Lower leg skin (tissue), 4 donors: Measurements from ENCODE around the gene MFSD2A. TPM values are rescaled to one million over a fixed set of nuclear protein-coding genes. Genes with fewer than 3 reads are reported as not detected.

Experiments used
- DNase-seq, 2 donors: peaks; one replicate each; pipeline ENCODE4 v3.0.0-alpha.2; 2019; ENCODE audit warnings: low spot score in 2 of 2
- H3K4me3 ChIP-seq: fragments of 200-600 bp; sonication (generic); 2 replicates; pipeline ENCODE4 v1.5.1; 2017; ENCODE audit warnings: mild to moderate bottlenecking, low read depth; ENCODE audit not compliant: poor library complexity, severe bottlenecking
- POLR2A ChIP-seq, 2 donors: fragments of 450-650 bp; IDR thresholded peaks; one replicate each; pipeline ENCODE4 v1.6.1; 2016 to 2017; ENCODE audit warnings: antibody characterized with exemption in 2 of 2, mild to moderate bottlenecking in 1 of 2, moderate library complexity in 1 of 2
- WGBS, 2 donors: methylation state at CpG; one replicate each; pipeline ENCODE4 v1.1.5; 2018; 5-methylcytosine and 5-hydroxymethylcytosine counted together
- intact Hi-C: fragments of 100-400 bp; cut with DNase I; formaldehyde crosslinking; loops from one replicate; pipeline ENCODE4 v1.15.0; 2023; ENCODE audit warnings: low total_unique reads
- total RNA-seq, 4 donors: library from RNA; depleted of rRNA; stranded (reverse); fragments of >200 nt; gene quantifications; one replicate each; pipeline ENCODE4 v1.1.0, GENCODE V29; 2016
- TF ChIP-seq, protein P1 (sequence below), 3 donors: fragments of 450-650 bp; IDR thresholded peaks; one replicate each; pipeline ENCODE4 v1.5.1; 2016; ENCODE audit warnings: antibody characterized with exemption in 3 of 3, mild to moderate bottlenecking in 3 of 3, moderate library complexity in 2 of 3

MFSD2A gene
- total RNA-seq, 4 donors from 2014 or later, result 103 to 209 (median 131) TPM

DNA sequence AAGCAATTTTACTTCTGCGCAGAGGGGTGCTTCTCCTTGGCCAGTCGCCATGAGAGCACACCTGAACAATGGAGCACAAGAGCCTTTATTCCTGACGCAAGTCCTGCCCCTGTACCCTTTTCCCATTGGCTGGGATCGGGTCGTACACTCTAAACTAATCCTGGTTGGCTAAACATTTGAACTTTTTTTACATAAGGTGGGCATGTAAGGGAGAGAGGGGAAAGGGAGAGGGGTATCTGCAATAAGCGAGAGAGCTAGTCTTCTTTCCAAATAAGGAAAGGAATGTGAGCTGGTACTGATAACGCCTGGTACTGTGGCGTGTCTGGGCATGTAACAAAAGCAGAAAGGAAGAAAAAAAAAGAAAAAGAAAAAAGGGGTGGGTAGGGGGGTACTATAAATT is 21.8 kb downstream of the MFSD2A start:
- no peak overlapping the region for H3K4me3 ChIP-seq
- TF ChIP-seq POLR2A (IDR thresholded peaks at IDR 0.05), result no peak
- TF ChIP-seq, protein P1, sequence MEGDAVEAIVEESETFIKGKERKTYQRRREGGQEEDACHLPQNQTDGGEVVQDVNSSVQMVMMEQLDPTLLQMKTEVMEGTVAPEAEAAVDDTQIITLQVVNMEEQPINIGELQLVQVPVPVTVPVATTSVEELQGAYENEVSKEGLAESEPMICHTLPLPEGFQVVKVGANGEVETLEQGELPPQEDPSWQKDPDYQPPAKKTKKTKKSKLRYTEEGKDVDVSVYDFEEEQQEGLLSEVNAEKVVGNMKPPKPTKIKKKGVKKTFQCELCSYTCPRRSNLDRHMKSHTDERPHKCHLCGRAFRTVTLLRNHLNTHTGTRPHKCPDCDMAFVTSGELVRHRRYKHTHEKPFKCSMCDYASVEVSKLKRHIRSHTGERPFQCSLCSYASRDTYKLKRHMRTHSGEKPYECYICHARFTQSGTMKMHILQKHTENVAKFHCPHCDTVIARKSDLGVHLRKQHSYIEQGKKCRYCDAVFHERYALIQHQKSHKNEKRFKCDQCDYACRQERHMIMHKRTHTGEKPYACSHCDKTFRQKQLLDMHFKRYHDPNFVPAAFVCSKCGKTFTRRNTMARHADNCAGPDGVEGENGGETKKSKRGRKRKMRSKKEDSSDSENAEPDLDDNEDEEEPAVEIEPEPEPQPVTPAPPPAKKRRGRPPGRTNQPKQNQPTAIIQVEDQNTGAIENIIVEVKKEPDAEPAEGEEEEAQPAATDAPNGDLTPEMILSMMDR (IDR thresholded peaks at IDR 0.05), result no peak
- intact Hi-C loops, result loop anchor here (10.0 kb wide), 1 partner anchor 48 kb away; no protein-coding TSS in a partner anchor
- 60 to 64% methylated on average over 8 of the region's 8 CpGs for WGBS, 2 donors
- no peak for DNase-seq

DNA sequence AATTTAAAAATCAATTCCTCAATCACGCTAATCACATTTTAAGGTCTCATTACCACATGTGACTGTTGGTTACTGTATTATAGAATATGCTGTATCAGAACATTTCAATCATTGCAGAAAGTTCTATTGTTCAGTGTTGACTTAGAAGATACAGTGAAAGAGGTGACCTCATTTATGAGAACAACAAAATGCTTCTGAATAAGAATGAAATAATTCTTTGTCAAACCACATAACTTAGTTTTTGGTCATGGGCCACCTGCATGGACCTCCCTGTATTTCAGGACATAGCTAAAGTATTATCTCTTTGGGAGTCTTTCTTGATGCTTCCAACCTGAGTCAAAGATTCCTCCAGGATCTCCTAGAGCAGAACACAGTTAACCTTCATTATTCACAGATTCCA is 22.3 kb downstream of the MFSD2A start:
- H3K4me3 ChIP-seq, result no peak overlapping the region
- DNase-seq, result no peak
- TF ChIP-seq, protein P1 (IDR thresholded peaks at IDR 0.05), result no peak
- no peak for TF ChIP-seq POLR2A (IDR thresholded peaks at IDR 0.05)
- intact Hi-C loops, result loop anchor here (10.0 kb wide), 1 partner anchor 48 kb away; no protein-coding TSS in a partner anchor
- WGBS, 2 donors, result 76 to 84% methylated on average over 1 of the region's 1 CpG

DNA sequence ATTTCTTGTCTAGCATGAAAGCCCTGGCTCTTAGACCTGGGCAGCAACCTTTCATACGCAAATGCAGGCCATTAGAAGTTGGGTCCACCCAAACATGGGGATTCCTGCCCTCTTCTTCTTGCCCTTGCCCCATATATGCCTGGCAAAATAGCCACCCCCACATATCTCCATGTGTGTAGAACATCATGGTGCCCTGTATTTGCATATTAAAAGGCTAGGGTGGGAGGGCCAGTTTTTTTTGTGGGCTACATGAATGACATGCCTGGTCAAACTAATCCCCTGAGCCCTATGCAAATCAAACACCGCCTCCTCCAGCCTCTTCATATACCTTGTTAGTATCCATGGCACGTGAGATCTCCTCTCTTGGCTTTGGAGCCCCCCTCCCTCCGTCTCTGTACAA is 24.7 kb downstream of the MFSD2A start:
- intact Hi-C loops, result loop anchor here (10.0 kb wide), 1 partner anchor 45 kb away; no protein-coding TSS in a partner anchor
- 87 to 94% methylated on average over 4 of the region's 4 CpGs for WGBS, 2 donors
- no peak for DNase-seq
- H3K4me3 ChIP-seq, result no peak overlapping the region
- TF ChIP-seq POLR2A (IDR thresholded peaks at IDR 0.05), result no peak
- TF ChIP-seq, protein P1 (IDR thresholded peaks at IDR 0.05), result no peak

DNA sequence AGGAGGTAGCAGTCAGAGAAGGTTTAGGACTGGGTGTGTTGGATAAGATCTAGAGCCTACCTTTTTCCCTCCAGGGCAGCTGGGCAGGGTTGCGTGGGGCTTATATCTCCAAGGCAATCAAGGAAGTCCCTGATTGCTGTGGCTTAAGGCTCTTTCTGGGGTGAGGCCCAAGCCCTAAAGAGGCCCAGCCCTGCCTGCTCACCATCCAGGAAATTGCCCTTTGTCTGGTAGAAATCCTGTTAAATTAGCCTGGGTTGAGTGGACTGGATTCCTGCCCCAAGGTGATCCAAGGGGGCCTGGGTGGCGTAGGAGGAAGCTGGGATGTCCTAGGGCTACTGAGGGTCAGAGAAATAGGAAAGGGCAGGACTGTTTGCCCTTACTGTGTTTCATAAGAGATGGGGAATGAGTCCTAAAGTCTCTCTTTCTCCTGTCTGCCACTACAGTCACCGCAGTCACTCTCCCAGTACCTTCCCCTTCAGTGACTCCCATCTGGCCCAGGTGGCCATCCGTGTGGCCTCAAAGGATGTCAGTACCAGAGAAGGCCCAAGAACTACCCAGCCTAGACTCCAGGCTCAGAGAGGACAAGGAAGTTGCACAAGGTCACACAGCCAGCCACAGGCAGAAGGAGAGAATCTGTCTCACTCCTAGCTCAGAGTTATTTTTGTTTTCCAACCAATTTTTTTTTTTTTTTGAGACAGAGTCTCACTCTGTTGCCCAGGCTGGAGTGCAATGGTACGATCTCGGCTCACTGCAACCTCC is 25.8 kb downstream of the MFSD2A start:
- H3K4me3 ChIP-seq, result no peak overlapping the region
- intact Hi-C loops, result no loop called here
- DNase-seq, result no peak
- TF ChIP-seq, protein P1 (IDR thresholded peaks at IDR 0.05), result no peak
- no peak for TF ChIP-seq POLR2A (IDR thresholded peaks at IDR 0.05)
- 75 to 81% methylated on average over 6 of the region's 6 CpGs for WGBS, 2 donors

DNA sequence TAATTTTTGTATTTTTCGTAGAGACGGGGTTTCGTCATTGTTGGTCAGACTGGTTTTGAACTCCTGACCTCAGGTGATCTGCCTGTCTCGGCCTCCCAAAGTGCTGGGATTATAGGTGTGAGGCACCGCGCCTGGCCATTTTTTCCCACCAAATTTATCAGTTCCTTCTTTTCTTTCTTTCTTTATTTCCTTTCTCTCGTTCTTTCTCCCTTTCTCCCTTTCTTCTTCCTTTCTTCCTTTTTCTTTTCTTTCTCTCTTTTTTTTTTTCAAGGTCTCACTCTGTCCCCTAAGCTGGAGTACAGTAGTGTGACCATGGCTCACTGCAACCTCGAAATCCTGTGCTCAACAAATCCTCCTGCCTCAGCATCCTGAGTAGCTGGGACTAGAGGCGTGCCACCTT is 26.4 kb downstream of the MFSD2A start:
- intact Hi-C loops, result no loop called here
- WGBS, 2 donors, result 85 to 92% methylated on average over 9 of the region's 9 CpGs
- TF ChIP-seq, protein P1 (IDR thresholded peaks at IDR 0.05), result no peak
- TF ChIP-seq POLR2A (IDR thresholded peaks at IDR 0.05), result no peak
- DNase-seq, result no peak
- H3K4me3 ChIP-seq, result no peak overlapping the region
